GM12878 (cell line): ENCODE data around the gene LAMA4.

Source experiments
- CTCF ChIP-seq, 3 experiments: IDR thresholded peaks in 2 of 3; conservative IDR thresholded peaks in 1 of 3; 2 replicates each; pipeline ENCODE4 v1.5.1; 2011; ENCODE audit warnings: low read depth in 3 of 3, low read length in 3 of 3, mild to moderate bottlenecking in 3 of 3, control low read depth in 2 of 3, moderate library complexity in 2 of 3, inconsistent platforms in 1 of 3, mixed read lengths in 1 of 3; ENCODE audit not compliant: control insufficient read depth in 2 of 3, insufficient read depth in 1 of 3; ENCODE audit errors: extremely low read depth in 1 of 3
- EGR1 ChIP-seq, 2 experiments: IDR thresholded peaks; 1 replicate in 1 of 2; 2 replicates in 1 of 2; pipeline ENCODE4 v1.6.1; 2011 to 2012; ENCODE audit warnings: low read depth in 2 of 2, low read length in 2 of 2, borderline replicate concordance in 1 of 2, mild to moderate bottlenecking in 1 of 2, moderate library complexity in 1 of 2
- POLR2A ChIP-seq: IDR thresholded peaks from 2 replicates; pipeline ENCODE4 v1.6.1; 2011; ENCODE audit warnings: low read depth, mild to moderate bottlenecking, low read length
- TF ChIP-seq, protein P1 (sequence below): fragments of 450-650 bp; IDR thresholded peaks from 2 replicates; pipeline ENCODE4 v1.6.1; 2017; ENCODE audit warnings: mild to moderate bottlenecking
- TF ChIP-seq, protein P2 (sequence below): fragments of 150-350 bp; IDR thresholded peaks from 2 replicates; pipeline ENCODE4 v1.6.1; 2014; ENCODE audit warnings: mild to moderate bottlenecking, low read depth, low read length

DNA sequence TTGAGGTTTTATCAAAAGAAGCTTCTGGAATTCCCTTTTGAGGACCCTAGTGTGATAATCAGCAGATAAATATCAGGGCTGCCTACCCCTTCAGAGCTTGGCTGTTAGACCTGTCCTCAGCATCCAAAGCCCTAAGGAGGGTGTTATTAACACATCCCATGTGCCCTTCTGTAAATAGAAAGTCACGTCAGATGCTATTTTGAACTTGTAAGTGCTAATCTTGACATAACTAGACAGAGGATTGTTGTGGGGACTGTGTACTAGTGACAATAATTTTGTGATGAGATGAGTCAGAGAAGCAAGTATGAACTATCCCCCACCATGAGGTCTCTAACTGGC lies 4.9 kb upstream of the LAMA4 start:
- no peak for TF ChIP-seq POLR2A
- TF ChIP-seq, protein P1, sequence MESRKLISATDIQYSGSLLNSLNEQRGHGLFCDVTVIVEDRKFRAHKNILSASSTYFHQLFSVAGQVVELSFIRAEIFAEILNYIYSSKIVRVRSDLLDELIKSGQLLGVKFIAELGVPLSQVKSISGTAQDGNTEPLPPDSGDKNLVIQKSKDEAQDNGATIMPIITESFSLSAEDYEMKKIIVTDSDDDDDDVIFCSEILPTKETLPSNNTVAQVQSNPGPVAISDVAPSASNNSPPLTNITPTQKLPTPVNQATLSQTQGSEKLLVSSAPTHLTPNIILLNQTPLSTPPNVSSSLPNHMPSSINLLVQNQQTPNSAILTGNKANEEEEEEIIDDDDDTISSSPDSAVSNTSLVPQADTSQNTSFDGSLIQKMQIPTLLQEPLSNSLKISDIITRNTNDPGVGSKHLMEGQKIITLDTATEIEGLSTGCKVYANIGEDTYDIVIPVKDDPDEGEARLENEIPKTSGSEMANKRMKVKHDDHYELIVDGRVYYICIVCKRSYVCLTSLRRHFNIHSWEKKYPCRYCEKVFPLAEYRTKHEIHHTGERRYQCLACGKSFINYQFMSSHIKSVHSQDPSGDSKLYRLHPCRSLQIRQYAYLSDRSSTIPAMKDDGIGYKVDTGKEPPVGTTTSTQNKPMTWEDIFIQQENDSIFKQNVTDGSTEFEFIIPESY, result no peak
- no peak for TF ChIP-seq CTCF (IDR thresholded peaks at IDR 0.05 in 2 of 3, conservative IDR thresholded peaks at IDR 0.05 in 1 of 3; ENCODE audit: control insufficient read depth in 2 of 3, extremely low read depth in 1 of 3, insufficient read depth in 1 of 3, low read depth in 3 of 3, low read length in 3 of 3)
- TF ChIP-seq EGR1 (IDR thresholded peaks at IDR 0.05; ENCODE audit: borderline replicate concordance in 1 of 2, low read depth in 2 of 2, low read length in 2 of 2), result no peak
- TF ChIP-seq, protein P2, sequence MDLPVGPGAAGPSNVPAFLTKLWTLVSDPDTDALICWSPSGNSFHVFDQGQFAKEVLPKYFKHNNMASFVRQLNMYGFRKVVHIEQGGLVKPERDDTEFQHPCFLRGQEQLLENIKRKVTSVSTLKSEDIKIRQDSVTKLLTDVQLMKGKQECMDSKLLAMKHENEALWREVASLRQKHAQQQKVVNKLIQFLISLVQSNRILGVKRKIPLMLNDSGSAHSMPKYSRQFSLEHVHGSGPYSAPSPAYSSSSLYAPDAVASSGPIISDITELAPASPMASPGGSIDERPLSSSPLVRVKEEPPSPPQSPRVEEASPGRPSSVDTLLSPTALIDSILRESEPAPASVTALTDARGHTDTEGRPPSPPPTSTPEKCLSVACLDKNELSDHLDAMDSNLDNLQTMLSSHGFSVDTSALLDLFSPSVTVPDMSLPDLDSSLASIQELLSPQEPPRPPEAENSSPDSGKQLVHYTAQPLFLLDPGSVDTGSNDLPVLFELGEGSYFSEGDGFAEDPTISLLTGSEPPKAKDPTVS, result no peak
